GM10266 (cell line): ENCODE results near the gene MRPL53.

Experiments
- DNase-seq: peaks from one replicate; pipeline ENCODE4 v3.0.0; 2012; ENCODE audit errors: extremely low spot score
- TF ChIP-seq, protein P1 (sequence below): IDR thresholded peaks from 2 replicates; pipeline ENCODE4 v1.5.1; 2012; ENCODE audit warnings: mild to moderate bottlenecking, low read depth; ENCODE audit not compliant: control insufficient read depth, insufficient read depth; ENCODE audit errors: missing control alignments

Gene MRPL53

DNA sequence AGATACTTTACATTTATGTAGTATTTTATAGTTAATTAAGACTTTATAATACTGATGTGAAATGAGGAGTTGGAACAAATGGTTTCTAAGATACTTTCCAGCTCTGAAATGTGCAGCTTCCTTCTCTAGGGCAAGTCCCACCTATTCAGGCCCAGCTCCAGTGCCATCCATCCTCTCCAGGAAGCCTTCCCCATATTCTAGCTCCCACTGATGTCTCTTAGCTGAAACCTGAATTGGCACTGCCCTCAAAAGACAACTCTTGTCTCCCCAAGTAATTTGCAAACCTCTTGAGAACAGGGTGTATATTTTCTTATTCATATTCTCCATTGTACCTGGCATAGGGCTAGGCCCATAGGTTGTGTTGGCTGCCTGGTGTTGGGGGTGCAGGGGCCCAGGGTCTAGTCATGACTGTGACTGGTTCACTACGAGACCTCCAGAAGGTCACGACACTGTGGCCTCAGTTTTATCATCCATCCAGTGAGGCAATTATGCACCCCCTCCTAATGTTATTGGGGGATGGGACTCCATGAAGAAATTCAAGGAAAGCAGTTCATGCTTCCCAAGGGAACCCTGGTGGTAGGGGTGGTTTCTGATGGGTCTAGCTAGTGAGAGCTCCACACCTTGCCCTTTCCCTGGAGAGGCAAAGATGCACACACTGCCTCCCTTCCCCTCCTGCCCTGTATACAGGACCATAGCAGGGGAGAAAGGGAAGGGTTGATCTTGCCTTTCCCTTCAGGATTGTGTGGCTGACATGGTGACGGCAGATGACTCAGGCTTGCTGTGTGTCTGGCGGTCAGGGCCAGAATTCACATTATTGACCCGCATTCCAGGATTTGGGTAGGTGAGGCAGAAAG is 48.1 kb downstream of the MRPL53 start:
- TF ChIP-seq, protein P1, sequence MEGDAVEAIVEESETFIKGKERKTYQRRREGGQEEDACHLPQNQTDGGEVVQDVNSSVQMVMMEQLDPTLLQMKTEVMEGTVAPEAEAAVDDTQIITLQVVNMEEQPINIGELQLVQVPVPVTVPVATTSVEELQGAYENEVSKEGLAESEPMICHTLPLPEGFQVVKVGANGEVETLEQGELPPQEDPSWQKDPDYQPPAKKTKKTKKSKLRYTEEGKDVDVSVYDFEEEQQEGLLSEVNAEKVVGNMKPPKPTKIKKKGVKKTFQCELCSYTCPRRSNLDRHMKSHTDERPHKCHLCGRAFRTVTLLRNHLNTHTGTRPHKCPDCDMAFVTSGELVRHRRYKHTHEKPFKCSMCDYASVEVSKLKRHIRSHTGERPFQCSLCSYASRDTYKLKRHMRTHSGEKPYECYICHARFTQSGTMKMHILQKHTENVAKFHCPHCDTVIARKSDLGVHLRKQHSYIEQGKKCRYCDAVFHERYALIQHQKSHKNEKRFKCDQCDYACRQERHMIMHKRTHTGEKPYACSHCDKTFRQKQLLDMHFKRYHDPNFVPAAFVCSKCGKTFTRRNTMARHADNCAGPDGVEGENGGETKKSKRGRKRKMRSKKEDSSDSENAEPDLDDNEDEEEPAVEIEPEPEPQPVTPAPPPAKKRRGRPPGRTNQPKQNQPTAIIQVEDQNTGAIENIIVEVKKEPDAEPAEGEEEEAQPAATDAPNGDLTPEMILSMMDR, result no peak
- no peak for DNase-seq

DNA sequence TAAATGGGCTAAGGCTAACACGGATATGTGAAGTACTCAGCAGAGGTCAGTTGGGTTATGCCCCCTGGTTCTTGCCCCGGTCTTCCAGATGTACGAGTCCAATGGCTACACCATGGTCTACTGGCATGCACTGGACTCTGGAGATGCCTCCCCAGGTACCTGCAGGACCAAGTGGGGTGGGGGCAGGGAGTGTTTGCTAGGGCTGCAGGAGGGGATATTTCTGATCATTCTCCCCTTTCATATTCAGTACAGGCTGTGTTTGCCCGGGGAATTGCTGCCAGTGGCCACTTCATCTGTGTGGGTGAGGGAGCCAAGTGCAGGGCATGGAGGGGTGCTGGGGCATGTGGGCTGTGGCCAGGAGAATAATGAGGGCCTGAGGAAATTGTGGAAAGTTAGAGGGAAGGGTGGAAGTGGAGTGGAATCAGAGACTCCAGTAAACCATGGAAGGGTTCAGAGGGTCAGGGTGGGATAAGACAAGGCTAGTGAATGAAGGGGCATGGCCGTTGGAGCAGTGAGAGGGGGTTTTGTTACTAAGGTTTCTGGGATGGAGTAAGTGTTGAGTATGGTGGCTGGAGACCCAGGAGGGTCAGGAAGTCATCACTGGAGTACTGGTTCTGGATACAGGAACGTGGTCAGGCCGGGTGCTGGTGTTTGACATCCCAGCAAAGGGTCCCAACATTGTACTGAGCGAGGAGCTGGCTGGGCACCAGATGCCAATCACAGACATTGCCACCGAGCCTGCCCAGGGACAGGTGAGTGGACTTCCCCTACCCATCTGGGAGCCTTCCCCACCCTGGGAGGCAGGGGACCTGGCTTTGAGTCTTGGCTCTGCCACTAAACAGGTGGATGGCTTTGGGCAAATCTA is 49.0 kb downstream of the MRPL53 start:
- no peak for DNase-seq
- TF ChIP-seq, protein P1, result no peak
